ENCODE measurements around the gene ACAA2.
"Not testable (repeated sequence)": the region's sequence is repeated elsewhere in the genome, so short reads cannot be mapped to it uniquely, and the experiment has no call there.

ACAA2 gene

GRCh38 chr18:49795612-49796552 lies 17.5 kb downstream of the ACAA2 start:
- TF ChIP-seq, protein P1, sequence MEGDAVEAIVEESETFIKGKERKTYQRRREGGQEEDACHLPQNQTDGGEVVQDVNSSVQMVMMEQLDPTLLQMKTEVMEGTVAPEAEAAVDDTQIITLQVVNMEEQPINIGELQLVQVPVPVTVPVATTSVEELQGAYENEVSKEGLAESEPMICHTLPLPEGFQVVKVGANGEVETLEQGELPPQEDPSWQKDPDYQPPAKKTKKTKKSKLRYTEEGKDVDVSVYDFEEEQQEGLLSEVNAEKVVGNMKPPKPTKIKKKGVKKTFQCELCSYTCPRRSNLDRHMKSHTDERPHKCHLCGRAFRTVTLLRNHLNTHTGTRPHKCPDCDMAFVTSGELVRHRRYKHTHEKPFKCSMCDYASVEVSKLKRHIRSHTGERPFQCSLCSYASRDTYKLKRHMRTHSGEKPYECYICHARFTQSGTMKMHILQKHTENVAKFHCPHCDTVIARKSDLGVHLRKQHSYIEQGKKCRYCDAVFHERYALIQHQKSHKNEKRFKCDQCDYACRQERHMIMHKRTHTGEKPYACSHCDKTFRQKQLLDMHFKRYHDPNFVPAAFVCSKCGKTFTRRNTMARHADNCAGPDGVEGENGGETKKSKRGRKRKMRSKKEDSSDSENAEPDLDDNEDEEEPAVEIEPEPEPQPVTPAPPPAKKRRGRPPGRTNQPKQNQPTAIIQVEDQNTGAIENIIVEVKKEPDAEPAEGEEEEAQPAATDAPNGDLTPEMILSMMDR (IDR thresholded peaks at IDR 0.05; ENCODE audit: low read depth, low read length): no peak

DNA sequence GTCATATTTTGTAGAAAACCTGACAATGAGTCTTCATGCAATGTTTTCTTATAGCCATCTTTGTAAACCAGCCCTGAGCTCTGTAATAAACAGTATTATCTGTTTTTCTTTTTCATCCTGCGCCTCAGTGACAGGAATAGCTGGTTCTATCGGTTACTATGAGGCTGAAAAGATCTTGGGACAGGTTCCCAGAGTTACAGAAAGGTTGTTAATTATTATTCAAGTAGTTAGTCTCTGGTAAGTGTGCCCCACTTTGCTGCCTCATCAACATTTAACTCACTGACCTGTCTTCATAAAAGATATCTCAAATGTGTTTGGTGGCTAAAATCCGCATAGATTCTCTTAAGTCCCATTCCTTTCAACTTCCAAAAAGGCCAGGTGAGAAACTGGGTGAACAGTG lies 18.6 kb downstream of the ACAA2 start:
- no peak overlapping the region for H3K4me3 ChIP-seq (ENCODE audit: low read depth, low read length)
- TF ChIP-seq, protein P1 (IDR thresholded peaks at IDR 0.05; ENCODE audit: low read depth, low read length): no peak

More at GRCh38 chr18:49795612-49796552, 17.5 kb downstream of the ACAA2 start:
- no peak overlapping the region for H3K4me3 ChIP-seq (ENCODE audit: low read depth, low read length)

DNA sequence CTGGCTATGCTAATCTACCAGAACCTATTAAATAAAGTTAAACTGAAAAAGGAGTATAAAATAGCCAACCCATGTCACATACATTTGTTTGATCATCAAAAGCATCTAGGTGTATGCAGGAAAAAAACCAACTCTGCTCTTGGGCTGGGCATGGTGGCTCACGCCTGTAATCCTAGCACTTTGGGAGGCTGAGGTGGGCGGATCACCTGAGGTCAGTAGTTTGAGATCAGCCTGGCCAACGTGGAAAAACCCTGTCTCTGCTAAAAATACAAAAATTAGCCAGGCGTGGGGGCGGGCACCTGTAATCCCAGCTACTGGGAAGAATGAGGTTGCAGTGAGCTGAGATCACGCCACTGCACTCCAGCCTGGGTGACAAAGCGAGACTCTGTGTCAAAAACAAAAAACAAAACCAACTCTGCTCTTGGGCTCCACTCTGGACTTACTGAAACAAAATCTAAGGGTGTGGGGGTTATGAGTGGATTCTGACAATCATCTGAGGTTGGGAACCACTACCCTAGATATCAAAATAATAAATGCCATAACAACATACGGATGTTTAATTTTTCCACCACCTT lies 23.7 kb downstream of the ACAA2 start:
- not testable (repeated sequence) for H3K4me3 ChIP-seq (ENCODE audit: low read depth, low read length)

GRCh38 chr18:49788327-49788898 lies 24.9 kb downstream of the ACAA2 start:
- TF ChIP-seq, protein P1 (IDR thresholded peaks at IDR 0.05; ENCODE audit: low read depth, low read length): no peak
- H3K4me3 ChIP-seq (ENCODE audit: low read depth, low read length): peak overlapping the region; percentile 21

- H3K4me3 ChIP-seq (ENCODE audit: low read depth, low read length): no peak overlapping the region
- TF ChIP-seq, protein P1 (IDR thresholded peaks at IDR 0.05; ENCODE audit: low read depth, low read length): no peak
Measured at GRCh38 chr18:49786019-49786720, 27.2 kb downstream of the ACAA2 start.

- TF ChIP-seq, protein P1 (IDR thresholded peaks at IDR 0.05; ENCODE audit: low read depth, low read length): no peak
- H3K4me3 ChIP-seq (ENCODE audit: low read depth, low read length): no peak overlapping the region
Measured at GRCh38 chr18:49784427-49785185, 28.7 kb downstream of the ACAA2 start.

DNA sequence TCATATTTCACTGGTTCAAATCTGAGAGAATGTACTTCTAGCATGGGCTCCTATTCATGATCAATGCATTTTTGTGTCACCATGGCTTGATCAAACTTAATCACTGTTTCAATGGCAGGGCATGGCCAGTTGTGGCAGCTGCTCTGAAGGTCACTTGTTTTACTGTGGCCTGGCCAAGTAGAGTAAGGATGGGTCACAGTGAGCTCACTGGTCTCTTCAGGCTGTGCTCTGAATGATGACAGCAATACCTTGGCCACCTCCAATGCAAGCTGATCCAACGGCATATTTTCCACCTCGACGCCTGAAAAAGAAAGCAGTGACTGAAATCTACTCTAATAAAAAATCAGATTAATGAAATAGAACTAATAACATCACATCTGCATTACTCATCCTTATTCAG lies 29.7 kb downstream of the ACAA2 start:
- H3K4me3 ChIP-seq (ENCODE audit: low read depth, low read length): not testable (repeated sequence)

Measured in WI38 (cell line).